Cortex of kidney (tissue), 1 donor: ENCODE results near the gene PSG2.
"Not testable (repeated sequence)": the region's sequence is repeated elsewhere in the genome, so short reads cannot be mapped to it uniquely, and the experiment has no call there.

Experiments
- DNase-seq: peaks from one replicate; lab custom pipeline; 2025; lab: John Stamatoyannopoulos, UW

PSG2 gene

GRCh38 chr19:43082601-43083000 lies at the start of gene PSG2:
PSG2 (minus strand) TSS chr19:43082701; CDS start chr19:43082569, 132 bp downstream.
- not testable (repeated sequence) for DNase-seq

- DNase-seq: not testable (repeated sequence)
Measured at GRCh38 chr19:43131281-43131842, 48.9 kb upstream of the PSG2 start.

GRCh38 chr19:43129197-43129596 lies 46.7 kb upstream of the PSG2 start:
- DNase-seq: not testable (repeated sequence)

GRCh38 chr19:43127336-43127735 lies 44.8 kb upstream of the PSG2 start:
- not testable (repeated sequence) for DNase-seq

- no peak for DNase-seq
Measured at GRCh38 chr19:43126720-43127119, 44.2 kb upstream of the PSG2 start.

GRCh38 chr19:43124360-43124759 lies 41.9 kb upstream of the PSG2 start:
- DNase-seq: no peak

- DNase-seq: not testable (repeated sequence)
Measured at GRCh38 chr19:43120433-43121026, 38.0 kb upstream of the PSG2 start.

- not testable (repeated sequence) for DNase-seq
Measured at GRCh38 chr19:43119526-43119925, 37.0 kb upstream of the PSG2 start.

- DNase-seq: not testable (repeated sequence)
Measured at GRCh38 chr19:43116421-43116820, 33.9 kb upstream of the PSG2 start.

- not testable (repeated sequence) for DNase-seq
Measured at GRCh38 chr19:43115548-43115947, 33.0 kb upstream of the PSG2 start.

- not testable (repeated sequence) for DNase-seq
Measured at GRCh38 chr19:43115064-43115463, 32.6 kb upstream of the PSG2 start.

- DNase-seq: not testable (repeated sequence)
Measured at GRCh38 chr19:43114626-43115025, 32.1 kb upstream of the PSG2 start.

- not testable (repeated sequence) for DNase-seq
Measured at GRCh38 chr19:43107401-43107800, 24.9 kb upstream of the PSG2 start.

GRCh38 chr19:43105496-43105895 lies 23.0 kb upstream of the PSG2 start:
- DNase-seq: no peak

GRCh38 chr19:43104215-43104850 lies 21.8 kb upstream of the PSG2 start:
- not testable (repeated sequence) for DNase-seq

GRCh38 chr19:43101950-43102349 lies 19.4 kb upstream of the PSG2 start:
- DNase-seq: no peak

GRCh38 chr19:43098416-43098815 lies 15.9 kb upstream of the PSG2 start:
- DNase-seq: not testable (repeated sequence)

GRCh38 chr19:43087702-43088340 lies 5.3 kb upstream of the PSG2 start:
- DNase-seq: not testable (repeated sequence)

GRCh38 chr19:43085796-43086530 lies 3.5 kb upstream of the PSG2 start:
- not testable (repeated sequence) for DNase-seq

- not testable (repeated sequence) for DNase-seq
Measured at GRCh38 chr19:43084196-43084832, 1.8 kb upstream of the PSG2 start.

- not testable (repeated sequence) for DNase-seq
Measured at GRCh38 chr19:43083721-43084120, 1.2 kb upstream of the PSG2 start.

GRCh38 chr19:43078311-43078710 lies 4.2 kb downstream of the PSG2 start:
- no peak for DNase-seq
